H1 (cell line): ENCODE measurements around the gene C1GALT1C1L. TPM values are rescaled to one million over a fixed set of nuclear protein-coding genes. Genes with fewer than 3 reads are reported as not detected.

Experiments
- BRCA1 ChIP-seq: IDR thresholded peaks from 2 replicates; pipeline ENCODE4 v1.6.1; 2012; ENCODE audit warnings: low read depth, low read length, improper control_type of control experiment
- CHD7 ChIP-seq: fragments of 300-600 bp; sonication (generic); IDR thresholded peaks from 2 replicates; pipeline ENCODE4 v1.7.1; 2012; ENCODE audit warnings: low read length, moderate library complexity, mild to moderate bottlenecking, inconsistent platforms; ENCODE audit not compliant: insufficient replicate concordance
- GTF2F1 ChIP-seq: IDR thresholded peaks from 2 replicates; pipeline ENCODE4 v1.6.1; 2012; ENCODE audit warnings: low read depth, low read length, improper control_type of control experiment, borderline replicate concordance
- NANOG ChIP-seq: IDR thresholded peaks from 2 replicates; pipeline ENCODE4 v1.6.1; 2011; ENCODE audit warnings: low read length, low read depth, mild to moderate bottlenecking, inconsistent platforms; ENCODE audit not compliant: insufficient read depth, poor library complexity, severe bottlenecking
- SP2 ChIP-seq: IDR thresholded peaks from 2 replicates; pipeline ENCODE4 v1.6.1; 2012; ENCODE audit warnings: mild to moderate bottlenecking, low read length, inconsistent platforms
- SRF ChIP-seq: IDR thresholded peaks from 2 replicates; pipeline ENCODE4 v1.6.1; 2011; ENCODE audit warnings: mild to moderate bottlenecking, low read depth, low read length, moderate library complexity
- TCF12 ChIP-seq: IDR thresholded peaks from 2 replicates; pipeline ENCODE4 v1.6.1; 2011; ENCODE audit warnings: low read depth, mild to moderate bottlenecking, low read length
- polyA plus RNA-seq, 7 experiments: library from polyadenylated mRNA; depleted of rRNA in 3 of 7; stranded (reverse) in 5 of 7; unstranded in 2 of 7; fragments of >200 nt in 5 of 7; fragments of 200-250 nt in 2 of 7; gene quantifications; 1 replicate in 5 of 7; 2 replicates in 1 of 7; 4 replicates in 1 of 7; pipeline versions ENCODE4 v1.2.1 to v1.2.3, GENCODE V29; 2011 to 2013; ENCODE audit warnings: missing spikeins in 2 of 7, mixed read lengths in 2 of 7
- total RNA-seq: library from RNA; stranded (reverse); fragmentation: NEBNext Ultra II Directional; extraction: Animal tissue kit (Norgen Biotek cat#: 25700); gene quantifications from 2 replicates; pipeline ENCODE4 v1.2.1, GENCODE V29; 2021

Gene C1GALT1C1L
- total and polyA plus RNA-seq, 2 of the 8 experiments (the other 6 are each of a cell fraction or from before 2014, with no cell fraction given), result 0.12 TPM; not detected in 1

DNA sequence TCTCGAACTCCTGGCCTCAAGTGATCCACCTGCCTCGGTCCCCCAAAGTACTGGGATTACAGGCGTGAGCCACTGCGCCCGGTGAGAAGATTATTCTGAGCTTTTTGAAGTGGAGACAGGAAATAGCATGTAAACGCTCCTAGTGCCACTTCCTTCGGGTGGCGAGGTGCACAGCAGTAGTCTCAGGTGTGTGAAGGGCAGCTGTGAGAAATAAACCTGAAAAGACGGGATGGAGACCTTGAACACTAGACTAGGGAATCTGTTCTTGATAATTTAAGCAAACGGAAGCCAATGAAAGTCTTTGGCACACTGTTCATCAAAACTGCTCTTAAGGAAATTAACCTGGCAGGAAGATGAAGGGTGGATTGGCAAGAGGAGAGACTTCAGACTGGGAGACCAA, 39.6 kb downstream of the C1GALT1C1L start (continued):
- TF ChIP-seq CHD7 (no peak), SP2 (no peak), SRF (no peak), BRCA1 (no peak), NANOG (no peak), TCF12 (no peak), GTF2F1 (no peak)
- TF ChIP-seq, all 59 proteins: peak for 0
